Activated B cell treated with CpG ODN at 0.5 μM for 24 hours (primary cell): ENCODE data around the gene PGF. TPM values are rescaled to one million over a fixed set of nuclear protein-coding genes. Genes with fewer than 3 reads are reported as not detected.

ENCODE experiments used
- ATAC-seq: fragments of 200-7000 bp; cut with Tn5 transposase; one replicate; pipeline ENCODE4 v1.10.0; 2021; ENCODE audit warnings: low read depth, mild to moderate bottlenecking, moderate library complexity
- CTCF ChIA-PET: fragments of 350-600 bp; sonication (Branson Sonifier 250); formaldehyde crosslinking; loops from one replicate; lab custom pipeline; 2021; ENCODE audit warnings: antibody characterized with exemption; lab: Charles Lee
- POLR2A ChIA-PET: fragments of 350-600 bp; sonication (Branson Sonifier 250); formaldehyde crosslinking; loops from one replicate; lab custom pipeline; 2021; ENCODE audit warnings: antibody characterized with exemption; lab: Charles Lee
- DNase-seq: peaks from one replicate; pipeline ENCODE4 v3.0.0; 2022
- H3K27ac Mint-ChIP-seq: one replicate; pipeline ENCODE4 v1.8.0; 2020; ENCODE audit warnings: mixed read lengths
- H3K27me3 Mint-ChIP-seq: one replicate; pipeline ENCODE4 v1.8.0; 2021; ENCODE audit warnings: mixed read lengths
- H3K36me3 Mint-ChIP-seq: one replicate; pipeline ENCODE4 v1.8.0; 2021; ENCODE audit warnings: low read depth, mixed read lengths
- H3K4me1 Mint-ChIP-seq: one replicate; pipeline ENCODE4 v1.8.0; 2021; ENCODE audit warnings: mixed read lengths
- H3K4me3 Mint-ChIP-seq: one replicate; pipeline ENCODE4 v1.8.0; 2020; ENCODE audit warnings: mild to moderate bottlenecking, mixed read lengths
- H3K9me3 Mint-ChIP-seq: one replicate; pipeline ENCODE4 v1.8.0; 2020; ENCODE audit warnings: mixed read lengths
- CTCF ChIP-seq: fragments of 200-600 bp; IDR thresholded peaks from one replicate; pipeline ENCODE4 v1.8.0; 2022; ENCODE audit warnings: antibody characterized with exemption, mild to moderate bottlenecking
- intact Hi-C: fragments of 100-400 bp; cut with micrococcal nuclease; formaldehyde crosslinking; loops from one replicate; pipeline ENCODE4 v1.15.1; 2024
- total RNA-seq: library from RNA; stranded (reverse); gene quantifications from 2 replicates; pipeline ENCODE4 v1.2.3, GENCODE V29; 2022

PGF gene
- total RNA-seq, 1 donor from 2014 or later, result not detected

DNA sequence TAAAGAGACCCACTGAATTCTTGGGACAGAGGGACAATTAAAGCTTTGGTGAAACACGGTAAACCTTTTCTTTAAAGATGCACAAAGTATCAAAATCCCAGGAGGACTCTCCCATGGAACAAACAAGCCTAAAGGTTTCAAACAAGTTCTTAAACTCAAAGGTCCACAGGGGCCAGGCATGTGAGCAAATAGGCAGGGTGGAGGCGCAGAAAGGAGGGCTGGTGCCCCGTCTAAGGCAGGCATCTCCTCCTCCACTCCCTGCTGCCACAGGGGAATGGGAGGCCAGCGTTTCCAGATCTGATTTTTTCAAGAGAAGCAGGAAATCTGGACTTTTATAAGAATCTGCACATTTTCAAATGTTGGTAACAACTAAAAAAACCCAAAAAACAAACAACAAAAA is 40.0 kb downstream of the PGF start:
- no peaks in the 10 kb centered on the region for H3K9me3 Mint-ChIP-seq

DNA sequence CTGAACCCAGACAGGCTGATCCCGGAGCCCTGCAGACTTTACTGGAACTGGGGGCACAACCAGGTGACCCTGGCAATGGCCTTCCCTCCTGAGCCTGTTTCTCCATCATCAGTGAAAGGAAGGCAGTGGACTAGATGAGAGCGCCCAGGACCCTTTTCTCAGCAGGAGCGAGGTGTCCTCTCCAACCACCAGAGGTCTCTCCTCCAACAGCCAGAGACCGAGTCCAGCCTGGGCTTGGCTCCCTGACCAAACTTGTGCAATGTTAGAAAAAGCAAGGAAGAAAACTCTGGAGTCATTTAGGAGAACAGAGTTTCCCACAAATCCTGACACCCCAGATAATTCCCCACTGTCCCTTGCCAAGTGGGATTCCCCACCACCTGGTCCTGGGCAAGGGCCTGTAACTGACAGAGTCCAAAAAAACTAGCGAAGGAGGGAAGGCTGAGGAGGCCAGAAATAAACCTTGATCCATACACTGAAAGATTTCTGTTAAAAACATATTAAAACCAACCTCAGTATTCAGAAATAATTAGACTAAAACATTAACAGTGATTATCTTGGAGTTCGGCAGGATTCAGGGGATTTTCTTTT is 41.3 kb downstream of the PGF start:
- intact Hi-C loops, result loop anchor here (1.0 kb wide), 2 partner anchors 88 to 174 kb away; partner anchors contain the start of gene EIF2B2
- no peak for TF ChIP-seq CTCF
- Mint-ChIP-seq H3K27me3 (no peaks in the 10 kb centered on the region), H3K9me3 (no peaks in the 10 kb centered on the region), H3K4me3 (no peak overlapping the region), H3K36me3 (no peaks in the 10 kb centered on the region), H3K27ac (no peak overlapping the region), H3K4me1 (no peaks in the 10 kb centered on the region)
- ATAC-seq, result peak; percentile 50
- ChIA-PET POLR2A (no interaction called here), CTCF (no interaction called here)
- DNase-seq, result no peak

More for the DNA sequence above, 40.0 kb downstream of the PGF start:
- no peak for DNase-seq
- no peak for TF ChIP-seq CTCF
- Mint-ChIP-seq H3K4me1 (no peaks in the 10 kb centered on the region), H3K36me3 (no peaks in the 10 kb centered on the region), H3K27me3 (no peaks in the 10 kb centered on the region), H3K4me3 (no peak overlapping the region), H3K27ac (no peak overlapping the region)
- ChIA-PET POLR2A (no interaction called here), CTCF (no interaction called here)
- no peak for ATAC-seq
- intact Hi-C loops, result no loop called here

DNA sequence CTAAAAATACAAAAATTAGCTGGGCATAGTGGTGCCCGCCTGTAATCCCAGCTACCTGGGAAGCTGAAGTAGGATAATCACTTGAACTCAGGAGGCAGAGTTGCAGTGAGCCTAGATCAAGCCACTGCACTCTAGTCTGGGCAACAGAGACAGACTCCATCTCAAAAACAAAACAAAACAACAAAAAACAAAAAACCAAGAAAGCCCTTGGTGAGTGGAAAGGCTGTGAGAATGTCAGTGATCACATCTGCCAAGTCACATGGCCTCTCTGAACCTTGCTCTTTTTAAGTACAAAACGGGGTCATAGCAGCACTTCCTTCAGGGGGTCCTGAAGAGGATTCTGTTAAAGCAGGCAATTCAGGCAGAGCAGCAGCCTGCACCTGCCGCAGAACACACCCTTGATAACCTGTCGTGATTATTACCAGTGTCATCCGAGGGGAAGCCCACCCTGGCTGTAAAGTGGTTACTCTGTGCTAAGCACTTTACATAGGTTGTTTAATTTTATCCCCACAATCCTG is 41.9 kb downstream of the PGF start:
- no peaks in the 10 kb centered on the region for H3K4me1 Mint-ChIP-seq
- no peak for DNase-seq
- no peak overlapping the region for H3K4me3 Mint-ChIP-seq
- ChIA-PET POLR2A (no interaction called here), CTCF (interaction anchor here (1.3 kb wide), 1 partner anchor 175 kb away, joined by 4 read pairs; no protein-coding TSS in a partner anchor)
- no peaks in the 10 kb centered on the region for H3K36me3 Mint-ChIP-seq
- H3K27ac Mint-ChIP-seq, result no peak overlapping the region
- H3K27me3 Mint-ChIP-seq, result no peaks in the 10 kb centered on the region
- no peak for TF ChIP-seq CTCF
- ATAC-seq, result no peak
- intact Hi-C loops, result no loop called here
- no peaks in the 10 kb centered on the region for H3K9me3 Mint-ChIP-seq

GRCh38 chr14:74912801-74913200 is 42.6 kb downstream of the PGF start:
- H3K4me1 Mint-ChIP-seq, result no peaks in the 10 kb centered on the region
- H3K27me3 Mint-ChIP-seq, result no peaks in the 10 kb centered on the region
- POLR2A ChIA-PET, result no interaction called here
- no peaks in the 10 kb centered on the region for H3K9me3 Mint-ChIP-seq
- no peak overlapping the region for H3K4me3 Mint-ChIP-seq
- no peak overlapping the region for H3K27ac Mint-ChIP-seq
- DNase-seq, result no peak
- ATAC-seq, result no peak
- intact Hi-C loops, result no loop called here
- no peak for TF ChIP-seq CTCF
- CTCF ChIA-PET, result interaction anchor here (1.3 kb wide), 1 partner anchor 176 kb away, joined by 4 read pairs; no protein-coding TSS in a partner anchor
- H3K36me3 Mint-ChIP-seq, result no peaks in the 10 kb centered on the region

DNA sequence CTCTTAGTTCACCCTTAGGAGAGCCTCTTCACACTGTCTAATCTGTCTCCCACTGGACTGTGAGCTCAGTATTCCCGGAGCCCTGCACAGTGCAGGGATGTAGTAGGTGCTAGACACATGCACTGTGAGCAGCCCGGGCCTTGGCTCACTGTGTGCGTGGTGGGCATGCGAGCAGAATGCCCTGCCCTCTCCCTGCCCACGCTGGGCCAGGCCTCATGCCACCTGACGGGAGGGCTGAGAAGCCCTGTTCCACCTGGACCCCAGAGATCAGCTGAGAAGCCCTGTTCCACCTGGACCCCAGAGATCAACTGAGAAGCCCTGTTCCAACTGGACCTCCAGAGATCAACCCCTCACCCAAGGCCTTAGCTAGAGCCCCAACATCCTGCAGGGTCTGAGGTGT is 43.3 kb downstream of the PGF start:
- DNase-seq, result no peak

More for the DNA sequence above, 43.3 kb downstream of the PGF start:
- TF ChIP-seq CTCF, result no peak
- ChIA-PET CTCF (interaction anchor here (0.8 to 1.6 kb wide), 4 partner anchors 17 to 177 kb away, joined by 3 to 4 read pairs (median 3); no protein-coding TSS in a partner anchor), POLR2A (interaction anchor here (1.5 kb wide), 1 partner anchor 50 kb away, joined by 3 read pairs; no protein-coding TSS in a partner anchor)
- no peak for ATAC-seq
- Mint-ChIP-seq H3K9me3 (no peaks in the 10 kb centered on the region), H3K4me3 (no peak overlapping the region), H3K36me3 (no peaks in the 10 kb centered on the region), H3K4me1 (peaks cover 4% of the 10 kb centered on the region), H3K27me3 (no peaks in the 10 kb centered on the region), H3K27ac (no peak overlapping the region)
- intact Hi-C loops, result no loop called here
